ENCODE data around the gene MMEL1. TPM values are rescaled to one million over a fixed set of nuclear protein-coding genes. Genes with fewer than 3 reads are reported as not detected.

MMEL1 gene
- total RNA-seq, 6 experiments from 2014 or later: 1.2 to 2.0 TPM; not detected in 4

GRCh38 chr1:2603521-2604155 is 29.2 kb downstream of the MMEL1 start:
- H3K27ac ChIP-seq: no peak overlapping the region
- no peak for ATAC-seq
- no peak overlapping the region for H3K4me3 ChIP-seq
- no peaks in the 10 kb centered on the region for H3K27me3 ChIP-seq
- H3K9me3 ChIP-seq: no peaks in the 10 kb centered on the region
- TF ChIP-seq POLR2A (IDR thresholded peaks at IDR 0.05) (no peak), CTCF (IDR thresholded peaks at IDR 0.05) (no peak)
- intact Hi-C loops (cut with DNase I): loop anchor here in 1 of 2 donors (10.0 kb wide), 1 partner anchor 169 kb away; no protein-coding TSS in a partner anchor
- H3K4me1 ChIP-seq: no peaks in the 10 kb centered on the region
- no peaks in the 10 kb centered on the region for H3K36me3 ChIP-seq
- DNase-seq: peak in 2 of 3 donors; percentile 37 to 49
- WGBS (ENCODE audit: insufficient coverage, low coverage, low lambda C conversion rate, missing lambda C conversion rate): no CpG with 5 or more reads among the region's 25 CpGs

DNA sequence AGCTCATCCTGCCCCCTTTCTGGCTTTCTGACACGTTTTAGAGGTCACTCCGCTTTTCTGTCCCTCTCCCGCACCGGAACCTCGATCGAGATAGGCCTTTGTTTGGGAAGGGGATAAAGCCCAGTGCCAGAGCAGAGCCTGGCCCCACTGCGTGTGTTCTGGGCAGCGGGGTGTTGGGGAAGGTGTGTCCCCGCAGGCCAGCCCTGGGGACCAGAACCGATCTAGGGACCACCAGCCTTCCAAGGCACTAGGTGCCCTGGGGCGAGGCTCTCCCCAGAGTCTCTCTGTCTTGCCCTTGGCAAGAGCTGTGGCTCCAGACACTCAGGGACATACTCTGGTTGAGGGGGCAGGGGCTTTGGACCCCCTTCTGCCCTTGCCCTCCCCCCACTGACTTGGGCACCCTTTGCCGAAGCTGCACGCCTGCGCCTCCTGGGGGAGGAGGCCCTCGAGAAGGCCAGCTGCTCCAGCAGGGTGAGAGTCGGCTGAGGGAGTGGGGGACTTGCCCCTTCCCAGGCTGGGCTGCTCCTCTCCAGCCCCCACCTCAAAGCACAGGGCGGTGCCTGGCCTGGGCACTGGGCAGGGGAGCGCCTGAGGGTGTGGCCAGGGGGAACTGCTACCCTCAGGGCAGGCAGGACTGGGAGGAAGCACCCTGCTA is 29.8 kb downstream of the MMEL1 start:
- Histone ChIP-seq H3K27me3 (no peaks in the 10 kb centered on the region), H3K4me3 (no peak overlapping the region), H3K9me3 (no peaks in the 10 kb centered on the region), H3K36me3 (no peaks in the 10 kb centered on the region), H3K4me1 (no peaks in the 10 kb centered on the region), H3K27ac (no peak overlapping the region)
- intact Hi-C loops (cut with DNase I): loop anchor here in 1 of 2 donors (10.0 kb wide), 1 partner anchor 168 kb away; no protein-coding TSS in a partner anchor
- WGBS (ENCODE audit: insufficient coverage, low coverage, low lambda C conversion rate, missing lambda C conversion rate): 82% methylated on average over 6 of the region's 18 CpGs
- ATAC-seq (no peak), DNase-seq (peak in 2 of 3 donors; percentile 32 to 42)
- TF ChIP-seq POLR2A (IDR thresholded peaks at IDR 0.05): no peak
- TF ChIP-seq CTCF (IDR thresholded peaks at IDR 0.05): no peak

GRCh38 chr1:2602311-2602835 is 30.4 kb downstream of the MMEL1 start:
- Histone ChIP-seq H3K4me3 (no peak overlapping the region), H3K36me3 (no peaks in the 10 kb centered on the region), H3K4me1 (no peaks in the 10 kb centered on the region), H3K27me3 (no peaks in the 10 kb centered on the region), H3K9me3 (no peaks in the 10 kb centered on the region), H3K27ac (no peak overlapping the region)
- WGBS (ENCODE audit: insufficient coverage, low coverage, low lambda C conversion rate, missing lambda C conversion rate): 49% methylated on average over 10 of the region's 15 CpGs
- TF ChIP-seq POLR2A (IDR thresholded peaks at IDR 0.05) (no peak), CTCF (IDR thresholded peaks at IDR 0.05) (no peak)
- intact Hi-C loops (cut with DNase I): loop anchor here in 1 of 2 donors (10.0 kb wide), 1 partner anchor 168 kb away; no protein-coding TSS in a partner anchor
- ATAC-seq (no peak), DNase-seq (peak in 1 of 3 donors; percentile 27)

GRCh38 chr1:2601721-2602303 is 31.0 kb downstream of the MMEL1 start:
- no peak for ATAC-seq
- 83% methylated on average over 5 of the region's 18 CpGs for WGBS (ENCODE audit: insufficient coverage, low coverage, low lambda C conversion rate, missing lambda C conversion rate)
- Histone ChIP-seq H3K27me3 (no peaks in the 10 kb centered on the region), H3K27ac (no peak overlapping the region), H3K9me3 (no peaks in the 10 kb centered on the region), H3K4me3 (no peak overlapping the region), H3K36me3 (no peaks in the 10 kb centered on the region), H3K4me1 (no peaks in the 10 kb centered on the region)
- intact Hi-C loops (cut with DNase I): loop anchor here in 1 of 2 donors (10.0 kb wide), 1 partner anchor 167 kb away; no protein-coding TSS in a partner anchor
- DNase-seq: peak in 1 of 3 donors; percentile 27
- TF ChIP-seq CTCF (IDR thresholded peaks at IDR 0.05) (no peak), POLR2A (IDR thresholded peaks at IDR 0.05) (no peak)

All from right lobe of liver (tissue), 6 donors.